ENCODE data around the gene SMPD3.

DNA sequence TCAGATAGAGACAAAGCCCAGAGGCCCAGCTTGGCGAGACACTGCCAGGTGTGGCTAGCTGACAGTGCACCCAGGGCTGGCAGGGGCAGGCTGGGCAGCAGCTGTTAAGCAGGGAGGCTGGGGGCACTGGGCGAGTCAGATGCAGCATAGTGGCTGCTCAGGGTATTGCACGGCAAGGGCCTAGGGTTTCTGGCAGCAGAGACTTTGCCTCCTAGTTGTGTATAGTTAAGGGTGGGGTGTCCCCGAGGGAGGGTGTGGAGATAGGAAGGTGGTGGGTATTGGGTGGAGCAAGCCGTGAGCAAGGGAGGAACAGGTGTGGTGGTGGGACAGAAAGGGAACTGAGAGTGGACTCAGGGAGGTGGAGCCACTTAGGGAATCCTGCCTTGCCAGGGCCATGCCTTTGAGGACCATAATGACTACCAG is 66.0 kb downstream of the SMPD3 start:
- peak; percentile 56 for TF ChIP-seq CTCF (IDR thresholded peaks at IDR 0.05)
- TF ChIP-seq HMGA2 (CRISPR knock-in tag; IDR thresholded peaks at IDR 0.05), result no peak
- TF ChIP-seq SP1 (CRISPR knock-in tag; conservative IDR thresholded peaks at IDR 0.05), result no peak
- no peak for TF ChIP-seq E2F1 (CRISPR knock-in tag; IDR thresholded peaks at IDR 0.05)
- no peak for TF ChIP-seq TCF7 (CRISPR knock-in tag; IDR thresholded peaks at IDR 0.05; ENCODE audit: low read depth)
- no peak for TF ChIP-seq NFATC4 (CRISPR knock-in tag; IDR thresholded peaks at IDR 0.05)
- TF ChIP-seq ZNF423 (CRISPR knock-in tag; IDR thresholded peaks at IDR 0.05), result no peak
- TF ChIP-seq ZNF281 (CRISPR knock-in tag; IDR thresholded peaks at IDR 0.05), result no peak
- no peak for TF ChIP-seq ZNF317 (CRISPR knock-in tag; IDR thresholded peaks at IDR 0.05; ENCODE audit: borderline replicate concordance, low read depth)
- TF ChIP-seq, protein P1, sequence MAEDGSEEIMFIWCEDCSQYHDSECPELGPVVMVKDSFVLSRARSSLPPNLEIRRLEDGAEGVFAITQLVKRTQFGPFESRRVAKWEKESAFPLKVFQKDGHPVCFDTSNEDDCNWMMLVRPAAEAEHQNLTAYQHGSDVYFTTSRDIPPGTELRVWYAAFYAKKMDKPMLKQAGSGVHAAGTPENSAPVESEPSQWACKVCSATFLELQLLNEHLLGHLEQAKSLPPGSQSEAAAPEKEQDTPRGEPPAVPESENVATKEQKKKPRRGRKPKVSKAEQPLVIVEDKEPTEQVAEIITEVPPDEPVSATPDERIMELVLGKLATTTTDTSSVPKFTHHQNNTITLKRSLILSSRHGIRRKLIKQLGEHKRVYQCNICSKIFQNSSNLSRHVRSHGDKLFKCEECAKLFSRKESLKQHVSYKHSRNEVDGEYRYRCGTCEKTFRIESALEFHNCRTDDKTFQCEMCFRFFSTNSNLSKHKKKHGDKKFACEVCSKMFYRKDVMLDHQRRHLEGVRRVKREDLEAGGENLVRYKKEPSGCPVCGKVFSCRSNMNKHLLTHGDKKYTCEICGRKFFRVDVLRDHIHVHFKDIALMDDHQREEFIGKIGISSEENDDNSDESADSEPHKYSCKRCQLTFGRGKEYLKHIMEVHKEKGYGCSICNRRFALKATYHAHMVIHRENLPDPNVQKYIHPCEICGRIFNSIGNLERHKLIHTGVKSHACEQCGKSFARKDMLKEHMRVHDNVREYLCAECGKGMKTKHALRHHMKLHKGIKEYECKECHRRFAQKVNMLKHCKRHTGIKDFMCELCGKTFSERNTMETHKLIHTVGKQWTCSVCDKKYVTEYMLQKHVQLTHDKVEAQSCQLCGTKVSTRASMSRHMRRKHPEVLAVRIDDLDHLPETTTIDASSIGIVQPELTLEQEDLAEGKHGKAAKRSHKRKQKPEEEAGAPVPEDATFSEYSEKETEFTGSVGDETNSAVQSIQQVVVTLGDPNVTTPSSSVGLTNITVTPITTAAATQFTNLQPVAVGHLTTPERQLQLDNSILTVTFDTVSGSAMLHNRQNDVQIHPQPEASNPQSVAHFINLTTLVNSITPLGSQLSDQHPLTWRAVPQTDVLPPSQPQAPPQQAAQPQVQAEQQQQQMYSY (CRISPR knock-in tag; IDR thresholded peaks at IDR 0.05), result no peak
- TF ChIP-seq CREM (CRISPR knock-in tag; IDR thresholded peaks at IDR 0.05), result no peak
- no peak for TF ChIP-seq ZNF138 (CRISPR knock-in tag; conservative IDR thresholded peaks at IDR 0.05)
- TF ChIP-seq FOXP1 (CRISPR knock-in tag; IDR thresholded peaks at IDR 0.05; ENCODE audit: borderline replicate concordance), result 0 out of 2 replicates have a peak, but pooled peaks have one; percentile 33

Data from WTC11 (cell line).